GM23338 (cell line): ENCODE data around the gene PITX1. TPM values are rescaled to one million over a fixed set of nuclear protein-coding genes. Genes with fewer than 3 reads are reported as not detected.

Source experiments
- ATAC-seq: fragments of 200-7000 bp; cut with Tn5 transposase; 3 replicates; pipeline ENCODE4 v1.9.1; 2020
- DNase-seq: peaks from one replicate; pipeline ENCODE4 v3.0.0-alpha.2; 2015; ENCODE audit warnings: low spot score
- H2AFZ ChIP-seq: fragments of 200-600 bp; sonication (generic); 2 replicates; pipeline ENCODE4 v1.8.0; 2016; ENCODE audit warnings: antibody characterized with exemption, mild to moderate bottlenecking, moderate library complexity
- H3F3A ChIP-seq: fragments of 200-600 bp; sonication (generic); replicated peaks from 2 replicates; pipeline ENCODE4 v1.8.0; 2017; ENCODE audit warnings: antibody characterized with exemption, mixed run types, low read depth
- H3K27ac ChIP-seq: fragments of 200-600 bp; sonication (generic); 2 replicates; pipeline ENCODE4 v1.6.1; 2016; ENCODE audit warnings: low read depth
- H3K27me3 ChIP-seq: fragments of 200-600 bp; sonication (generic); 2 replicates; pipeline ENCODE4 v1.8.0; 2016; ENCODE audit warnings: mild to moderate bottlenecking, mixed run types, moderate library complexity; ENCODE audit not compliant: insufficient read depth
- H3K36me3 ChIP-seq: fragments of 200-600 bp; sonication (generic); 2 replicates; pipeline ENCODE4 v1.8.0; 2016; ENCODE audit warnings: mild to moderate bottlenecking; ENCODE audit not compliant: insufficient read depth
- H3K4me1 ChIP-seq: fragments of 200-600 bp; sonication (generic); 2 replicates; pipeline ENCODE4 v1.8.0; 2016; ENCODE audit warnings: mild to moderate bottlenecking, moderate library complexity; ENCODE audit not compliant: insufficient read depth
- H3K4me2 ChIP-seq: fragments of 200-600 bp; sonication (generic); 2 replicates; pipeline ENCODE4 v1.7.1; 2017; ENCODE audit warnings: mixed run types
- H3K4me3 ChIP-seq: fragments of 200-600 bp; sonication (generic); 2 replicates; pipeline ENCODE4 v1.6.1; 2016; ENCODE audit warnings: mixed run types
- H3K79me2 ChIP-seq: fragments of 200-600 bp; sonication (generic); replicated peaks from 2 replicates; pipeline ENCODE4 v1.8.0; 2017; ENCODE audit warnings: mild to moderate bottlenecking; ENCODE audit not compliant: insufficient read depth
- H3K9me2 ChIP-seq: fragments of 200-600 bp; sonication (generic); 2 replicates; pipeline ENCODE4 v1.8.0; 2017; ENCODE audit not compliant: insufficient read depth
- H4K20me1 ChIP-seq: fragments of 200-600 bp; sonication (generic); replicated peaks from 2 replicates; pipeline ENCODE4 v1.8.0; 2017; ENCODE audit warnings: mild to moderate bottlenecking; ENCODE audit not compliant: insufficient read depth
- H3K27ac Mint-ChIP-seq: 2 replicates; pipeline ENCODE4 v1.8.0; 2020; ENCODE audit warnings: inconsistent platforms, mild to moderate bottlenecking, moderate library complexity, mixed read lengths
- H3K27me3 Mint-ChIP-seq: 3 replicates; pipeline ENCODE4 v1.8.0; 2022; ENCODE audit warnings: low read depth, mild to moderate bottlenecking, moderate library complexity, mixed read lengths, inconsistent platforms; ENCODE audit not compliant: insufficient read depth, poor library complexity
- H3K36me3 Mint-ChIP-seq: 3 replicates; pipeline ENCODE4 v1.8.0; 2021; ENCODE audit warnings: low read depth, mild to moderate bottlenecking, inconsistent platforms, moderate library complexity, mixed read lengths
- H3K4me1 Mint-ChIP-seq: 3 replicates; pipeline ENCODE4 v1.8.0; 2020; ENCODE audit warnings: mild to moderate bottlenecking, inconsistent platforms, mixed read lengths
- H3K4me3 Mint-ChIP-seq: 3 replicates; pipeline ENCODE4 v1.8.0; 2021; ENCODE audit warnings: moderate library complexity, mild to moderate bottlenecking, inconsistent platforms, mixed read lengths
- H3K9me3 Mint-ChIP-seq: 3 replicates; pipeline ENCODE4 v1.8.0; 2020; ENCODE audit warnings: moderate library complexity, mild to moderate bottlenecking, inconsistent platforms, mixed read lengths
- CREB1 ChIP-seq: fragments of 250-450 bp; sonication (Bioruptor Pico); IDR thresholded peaks from 2 replicates; pipeline ENCODE4 v1.5.0; 2020; ENCODE audit warnings: low read depth, mild to moderate bottlenecking, moderate library complexity
- CTCF ChIP-seq, 2 experiments: fragments of 200-600 bp in 1 of 2; sonication (generic) in 1 of 2; conservative IDR thresholded peaks; 2 replicates each; pipeline versions ENCODE4 v1.5.1 to v1.6.1; 2016 to 2017; ENCODE audit warnings: antibody characterized with exemption in 2 of 2, low read depth in 2 of 2, mild to moderate bottlenecking in 2 of 2, moderate library complexity in 1 of 2
- ETS1 ChIP-seq: IDR thresholded peaks from 2 replicates; pipeline ENCODE4 v1.6.1; 2016; ENCODE audit warnings: antibody characterized with exemption
- EZH2 ChIP-seq: fragments of 200-600 bp; sonication (generic); IDR thresholded peaks from one replicate; pipeline ENCODE4 v1.8.0; 2017; ENCODE audit warnings: antibody characterized with exemption, mild to moderate bottlenecking, low read depth; ENCODE audit not compliant: unreplicated experiment
- EZH2phosphoT487 ChIP-seq: fragments of 200-600 bp; sonication (generic); IDR thresholded peaks from one replicate; pipeline ENCODE4 v1.8.1; 2018; ENCODE audit warnings: antibody characterized with exemption; ENCODE audit not compliant: unreplicated experiment
- JUNB ChIP-seq: IDR thresholded peaks from one replicate; pipeline ENCODE4 v1.6.1; 2016; ENCODE audit warnings: antibody characterized with exemption; ENCODE audit not compliant: unreplicated experiment
- NANOG ChIP-seq: IDR thresholded peaks from 2 replicates; pipeline ENCODE4 v1.6.1; 2016; ENCODE audit warnings: antibody characterized with exemption, borderline replicate concordance
- POLR2AphosphoS5 ChIP-seq: IDR thresholded peaks from 2 replicates; pipeline ENCODE4 v1.6.1; 2016; ENCODE audit warnings: antibody characterized with exemption, low read depth
- REST ChIP-seq: IDR thresholded peaks from one replicate; pipeline ENCODE4 v1.6.1; 2018; ENCODE audit warnings: antibody characterized with exemption; ENCODE audit not compliant: unreplicated experiment
- STAT1 ChIP-seq: IDR thresholded peaks from one replicate; pipeline ENCODE4 v1.6.1; 2016; ENCODE audit warnings: antibody characterized with exemption; ENCODE audit not compliant: unreplicated experiment
- ZNF114 ChIP-seq: fragments of 250-450 bp; sonication (Bioruptor Pico); IDR thresholded peaks from 2 replicates; pipeline ENCODE4 v1.5.0; 2020; ENCODE audit warnings: mild to moderate bottlenecking, moderate library complexity
- ZNF331 ChIP-seq: fragments of 250-450 bp; sonication (Bioruptor Pico); IDR thresholded peaks from 2 replicates; pipeline ENCODE4 v1.5.0; 2020; ENCODE audit warnings: low read depth, mild to moderate bottlenecking, moderate library complexity
- ZNF462 ChIP-seq: fragments of 250-450 bp; sonication (Bioruptor Pico); IDR thresholded peaks from 2 replicates; pipeline ENCODE4 v1.5.0; 2020; ENCODE audit warnings: mild to moderate bottlenecking, moderate library complexity
- polyA plus RNA-seq: library from polyadenylated mRNA; unstranded; fragments of >200 nt; fragmentation: Nextera tagmentation; extraction: Ambion mirVana; gene quantifications from 2 replicates; pipeline ENCODE4 v1.2.1, GENCODE V29; 2016
- total RNA-seq: library from RNA; depleted of rRNA; stranded (reverse); fragments of >200 nt; shearing (Covaris generic); gene quantifications from 2 replicates; pipeline ENCODE4 v1.2.3, GENCODE V29; 2014

The PITX1 gene
- total and polyA plus RNA-seq, 2 experiments from 2014 or later, result not detected

GRCh38 chr5:135053278-135053677, 19.2 kb upstream of the PITX1 start:
- DNase-seq (no peak), ATAC-seq (no peak)
- Histone ChIP-seq H3K27me3 (peaks cover 48% of the 10 kb centered on the region), H3F3A (no peaks in the 10 kb centered on the region), H3K4me3 (no peak overlapping the region), H2AFZ (no peak overlapping the region), H4K20me1 (peaks cover 7% of the 10 kb centered on the region; the same call in 1 of the 2 replicates), H3K27ac (no peak overlapping the region), H3K79me2 (no peaks in the 10 kb centered on the region), H3K9me2 (no peaks in the 10 kb centered on the region), H3K36me3 (no peaks in the 10 kb centered on the region), H3K4me2 (no peak overlapping the region), H3K4me1 (no peaks in the 10 kb centered on the region)
- Mint-ChIP-seq H3K4me3 (no peak overlapping the region), H3K27ac (no peak overlapping the region), H3K4me1 (peaks cover 11% of the 10 kb centered on the region), H3K9me3 (no peaks in the 10 kb centered on the region; the same call in 2 of the 3 replicates), H3K27me3 (peaks cover 58% of the 10 kb centered on the region), H3K36me3 (no peaks in the 10 kb centered on the region)
- TF ChIP-seq ETS1, result no peak
- TF ChIP-seq POLR2AphosphoS5, result no peak
- no peak for TF ChIP-seq CTCF (conservative IDR thresholded peaks at IDR 0.05; ENCODE audit: low read depth in 2 of 2)
- TF ChIP-seq ZNF114 (CRISPR knock-in tag), result no peak
- no peak for TF ChIP-seq NANOG
- no peak for TF ChIP-seq EZH2
- no peak for TF ChIP-seq ZNF331 (CRISPR knock-in tag)
- no peak for TF ChIP-seq JUNB
- no peak for TF ChIP-seq ZNF462 (CRISPR knock-in tag)
- no peak for TF ChIP-seq REST
- no peak for TF ChIP-seq CREB1 (CRISPR knock-in tag)
- no peak for TF ChIP-seq STAT1
- no peak for TF ChIP-seq EZH2phosphoT487
